Stomach (tissue), 9 donors: ENCODE results near the gene SH3YL1. TPM values are rescaled to one million over a fixed set of nuclear protein-coding genes. Genes with fewer than 3 reads are reported as not detected.

ENCODE experiments used
- DNase-seq, 2 donors: peaks; one replicate each; pipeline versions ENCODE4 v3.0.0 to v3.0.0-alpha.2; 2013 to 2019
- H3K27ac ChIP-seq, 5 donors: fragments of 200-600 bp in 4 of 5; sonication (generic) in 4 of 5; one replicate each; pipeline ENCODE4 v1.5.1; 2013 to 2019; ENCODE audit warnings: mild to moderate bottlenecking in 1 of 5, moderate library complexity in 1 of 5
- H3K27me3 ChIP-seq, 3 donors: fragments of 200-600 bp; sonication (generic); one replicate each; pipeline ENCODE4 v1.5.1; 2017 to 2019; ENCODE audit warnings: mixed run types in 1 of 3
- H3K36me3 ChIP-seq, 4 donors: fragments of 200-600 bp; sonication (generic); 1 replicate in 3 of 4; 2 replicates in 1 of 4; pipeline ENCODE4 v1.5.1; 2016 to 2019
- H3K4me1 ChIP-seq, 4 donors: fragments of 200-600 bp; sonication (generic); one replicate each; pipeline ENCODE4 v1.5.1; 2016 to 2019
- H3K4me3 ChIP-seq, 4 donors: fragments of 200-600 bp; sonication (generic) in 3 of 4; one replicate each; pipeline ENCODE4 v1.5.1; 2016 to 2019; ENCODE audit warnings: mild to moderate bottlenecking in 1 of 4
- H3K9me3 ChIP-seq, 4 donors: fragments of 200-600 bp; sonication (generic); one replicate each; pipeline ENCODE4 v1.5.1; 2016 to 2019
- CTCF ChIP-seq, 7 experiments: fragments of 450-650 bp in 4 of 7; fragments of 200-600 bp in 3 of 7; sonication (generic) in 3 of 7; IDR thresholded peaks; one replicate each; pipeline ENCODE4 v1.5.1; 2016 to 2019; ENCODE audit warnings: antibody characterized with exemption in 7 of 7, control low read depth in 2 of 7, mild to moderate bottlenecking in 1 of 7
- EP300 ChIP-seq: sonication (generic); formaldehyde crosslinking; IDR thresholded peaks from one replicate; pipeline ENCODE4 v1.6.1; 2017; ENCODE audit warnings: antibody characterized with exemption
- POLR2A ChIP-seq, 4 donors: fragments of 450-650 bp; IDR thresholded peaks; one replicate each; pipeline ENCODE4 v1.6.1; 2016; ENCODE audit warnings: antibody characterized with exemption in 4 of 4, control low read depth in 2 of 4, mild to moderate bottlenecking in 1 of 4, moderate library complexity in 1 of 4
- POLR2AphosphoS5 ChIP-seq, 3 donors: sonication (generic); formaldehyde crosslinking; IDR thresholded peaks; one replicate each; pipeline ENCODE4 v1.6.1; 2016; ENCODE audit warnings: antibody characterized with exemption in 3 of 3
- WGBS, 5 donors: extraction: QIAGEN DNeasy Blood & Tissue Kit in 3 of 5; methylation state at CpG; one replicate each; pipeline versions ENCODE4 v1.1.5 to v1.1.7; 2013 to 2018; 5-methylcytosine and 5-hydroxymethylcytosine counted together
- intact Hi-C: fragments of 100-400 bp; cut with DNase I; formaldehyde crosslinking; loops from one replicate; pipeline ENCODE4 v1.15.1; 2023; ENCODE audit warnings: low total_unique reads
- polyA plus RNA-seq, 3 donors: library from polyadenylated mRNA; stranded (reverse); fragments of 200-250 nt; gene quantifications; one replicate each; pipeline ENCODE4 v1.2.3, GENCODE V29; 2013
- total RNA-seq, 5 donors: library from RNA; depleted of rRNA; stranded (reverse); fragments of >200 nt; gene quantifications; one replicate each; pipeline versions ENCODE4 v1.1.0 to v1.2.3, GENCODE V29; 2014 to 2016
- donor health status: healthy with polysubstance abuse.
- donor health status: Bipolar disorder and iron deficiency.
- donor health status: healthy.

SH3YL1 gene
- total and polyA plus RNA-seq, 8 donors = 45.5 to 230 (median 143) TPM

GRCh38 chr2:180311-180710 is 83.5 kb downstream of the SH3YL1 start:
- Histone ChIP-seq H3K9me3 (no peaks in the 10 kb centered on the region), H3K36me3 (no peaks in the 10 kb centered on the region), H3K4me3 (no peak overlapping the region), H3K27me3 (no peaks in the 10 kb centered on the region), H3K27ac (no peak overlapping the region), H3K4me1 (peaks cover 0 to 17% (median 5%) of the 10 kb centered on the region in 4 donors)
- 18 to 60% (median 41%) methylated on average over 2 to 3 of the region's 3 CpGs for WGBS, 5 donors
- intact Hi-C loops = no loop called here
- no peak for DNase-seq
- TF ChIP-seq POLR2AphosphoS5 (IDR thresholded peaks at IDR 0.05) (no peak), CTCF (IDR thresholded peaks at IDR 0.05) (no peak)

- H3K27me3 ChIP-seq = no peaks in the 10 kb centered on the region
- H3K27ac ChIP-seq = no peak overlapping the region
- H3K4me3 ChIP-seq = no peak overlapping the region
- no peak for DNase-seq
- H3K4me1 ChIP-seq = peaks cover 0 to 20% (median 5%) of the 10 kb centered on the region in 4 donors
- TF ChIP-seq POLR2A (IDR thresholded peaks at IDR 0.05) (no peak), POLR2AphosphoS5 (IDR thresholded peaks at IDR 0.05) (no peak), CTCF (IDR thresholded peaks at IDR 0.05) (no peak), EP300 (no peak)
- H3K9me3 ChIP-seq = no peaks in the 10 kb centered on the region
- no peaks in the 10 kb centered on the region for H3K36me3 ChIP-seq
- intact Hi-C loops = no loop called here
These were observed 83.9 kb downstream of the SH3YL1 start for GRCh38 chr2:179886-180285.

GRCh38 chr2:177733-178132 is 86.1 kb downstream of the SH3YL1 start:
- Histone ChIP-seq H3K36me3 (no peaks in the 10 kb centered on the region), H3K27ac (no peak overlapping the region), H3K27me3 (no peaks in the 10 kb centered on the region), H3K9me3 (no peaks in the 10 kb centered on the region), H3K4me3 (no peak overlapping the region), H3K4me1 (peaks cover 0 to 20% (median 5%) of the 10 kb centered on the region in 4 donors)
- no peak for DNase-seq
- WGBS, 5 donors = 82 to 91% (median 86%) methylated on average over 2 of the region's 2 CpGs
- intact Hi-C loops = no loop called here
- TF ChIP-seq POLR2AphosphoS5 (IDR thresholded peaks at IDR 0.05) (no peak), EP300 (no peak), POLR2A (IDR thresholded peaks at IDR 0.05) (no peak), CTCF (IDR thresholded peaks at IDR 0.05) (no peak)

GRCh38 chr2:176917-177316 is 86.9 kb downstream of the SH3YL1 start:
- Histone ChIP-seq H3K4me1 (peaks cover 0 to 20% (median 5%) of the 10 kb centered on the region in 4 donors), H3K9me3 (no peaks in the 10 kb centered on the region), H3K4me3 (no peak overlapping the region), H3K27me3 (no peaks in the 10 kb centered on the region), H3K27ac (no peak overlapping the region), H3K36me3 (no peaks in the 10 kb centered on the region)
- intact Hi-C loops = no loop called here
- DNase-seq = no peak
- TF ChIP-seq POLR2A (IDR thresholded peaks at IDR 0.05) (no peak), CTCF (IDR thresholded peaks at IDR 0.05) (no peak), EP300 (no peak), POLR2AphosphoS5 (IDR thresholded peaks at IDR 0.05) (no peak)
- 50 to 83% (median 75%) methylated on average over 1 of the region's 1 CpG for WGBS, 5 donors
